ENCODE data around the gene PRTN3. TPM values are rescaled to one million over a fixed set of nuclear protein-coding genes. Genes with fewer than 3 reads are reported as not detected.

PRTN3 gene
- total RNA-seq, 2 donors from 2014 or later, result 2.6 TPM; not detected in 1

DNA sequence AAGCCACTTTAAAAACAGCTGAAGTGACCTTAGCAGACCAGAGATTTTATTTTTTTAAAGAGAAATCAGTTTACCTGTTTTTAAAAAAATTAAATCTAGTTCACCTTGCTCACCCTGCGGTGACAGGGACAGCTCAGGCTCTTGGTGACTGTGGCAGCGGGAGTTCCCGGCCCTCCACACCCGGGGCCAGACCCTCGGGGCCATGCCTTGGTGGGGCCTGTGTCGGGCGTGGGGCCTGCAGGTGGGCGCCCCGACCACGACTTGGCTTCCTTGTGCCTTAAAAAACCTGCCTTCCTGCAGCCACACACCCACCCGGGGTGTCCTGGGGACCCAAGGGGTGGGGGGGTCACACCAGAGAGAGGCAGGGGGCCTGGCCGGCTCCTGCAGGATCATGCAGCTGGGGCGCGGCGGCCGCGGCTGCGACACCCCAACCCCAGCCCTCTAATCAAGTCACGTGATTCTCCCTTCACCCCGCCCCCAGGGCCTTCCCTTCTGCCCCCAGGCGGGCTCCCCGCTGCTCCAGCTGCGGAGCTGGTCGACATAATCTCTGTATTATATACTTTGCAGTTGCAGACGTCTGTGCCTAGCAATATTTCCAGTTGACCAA lies 29.8 kb upstream of the PRTN3 start:
- DNase-seq (ENCODE audit: low spot score), result no peak
- peaks cover 31 to 44% of the 10 kb centered on the region in 2 donors for H3K36me3 ChIP-seq
- 80% methylated on average over 25 of the region's 25 CpGs for WGBS
- H3K27ac ChIP-seq, result no peak overlapping the region
- H3K9me3 ChIP-seq, result no peaks in the 10 kb centered on the region
- intact Hi-C loops (cut with DNase I), result no loop called here
- no peak overlapping the region for H3K4me3 ChIP-seq
- H3K4me1 ChIP-seq (replicated peaks), result no peaks in the 10 kb centered on the region
- TF ChIP-seq POLR2AphosphoS5 (IDR thresholded peaks at IDR 0.05), result no peak
- TF ChIP-seq, protein P1, sequence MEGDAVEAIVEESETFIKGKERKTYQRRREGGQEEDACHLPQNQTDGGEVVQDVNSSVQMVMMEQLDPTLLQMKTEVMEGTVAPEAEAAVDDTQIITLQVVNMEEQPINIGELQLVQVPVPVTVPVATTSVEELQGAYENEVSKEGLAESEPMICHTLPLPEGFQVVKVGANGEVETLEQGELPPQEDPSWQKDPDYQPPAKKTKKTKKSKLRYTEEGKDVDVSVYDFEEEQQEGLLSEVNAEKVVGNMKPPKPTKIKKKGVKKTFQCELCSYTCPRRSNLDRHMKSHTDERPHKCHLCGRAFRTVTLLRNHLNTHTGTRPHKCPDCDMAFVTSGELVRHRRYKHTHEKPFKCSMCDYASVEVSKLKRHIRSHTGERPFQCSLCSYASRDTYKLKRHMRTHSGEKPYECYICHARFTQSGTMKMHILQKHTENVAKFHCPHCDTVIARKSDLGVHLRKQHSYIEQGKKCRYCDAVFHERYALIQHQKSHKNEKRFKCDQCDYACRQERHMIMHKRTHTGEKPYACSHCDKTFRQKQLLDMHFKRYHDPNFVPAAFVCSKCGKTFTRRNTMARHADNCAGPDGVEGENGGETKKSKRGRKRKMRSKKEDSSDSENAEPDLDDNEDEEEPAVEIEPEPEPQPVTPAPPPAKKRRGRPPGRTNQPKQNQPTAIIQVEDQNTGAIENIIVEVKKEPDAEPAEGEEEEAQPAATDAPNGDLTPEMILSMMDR (IDR thresholded peaks at IDR 0.05), result no peak
- H3K27me3 ChIP-seq (replicated peaks; ENCODE audit: insufficient read depth), result no peaks in the 10 kb centered on the region

DNA sequence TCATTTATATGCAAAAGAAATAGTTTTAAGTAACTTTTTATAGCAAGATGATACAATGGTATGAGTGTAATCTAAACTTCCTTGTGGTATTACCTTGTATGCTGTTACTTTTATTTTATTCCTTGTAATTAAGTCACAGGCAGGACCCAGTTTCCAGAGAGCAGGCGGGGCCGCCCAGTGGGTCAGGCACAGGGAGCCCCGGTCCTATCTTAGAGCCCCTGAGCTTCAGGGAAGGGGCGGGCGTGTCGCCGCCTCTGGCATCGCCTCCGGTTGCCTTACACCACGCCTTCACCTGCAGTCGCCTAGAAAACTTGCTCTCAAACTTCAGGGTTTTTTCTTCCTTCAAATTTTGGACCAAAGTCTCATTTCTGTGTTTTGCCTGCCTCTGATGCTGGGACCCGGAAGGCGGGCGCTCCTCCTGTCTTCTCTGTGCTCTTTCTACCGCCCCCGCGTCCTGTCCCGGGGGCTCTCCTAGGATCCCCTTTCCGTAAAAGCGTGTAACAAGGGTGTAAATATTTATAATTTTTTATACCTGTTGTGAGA lies 29.2 kb upstream of the PRTN3 start:
- WGBS, result 89% methylated on average over 20 of the region's 20 CpGs
- Histone ChIP-seq H3K36me3 (peaks cover 27 to 38% of the 10 kb centered on the region in 2 donors), H3K4me3 (no peak overlapping the region), H3K4me1 (replicated peaks) (no peaks in the 10 kb centered on the region), H3K27me3 (replicated peaks; ENCODE audit: insufficient read depth) (no peaks in the 10 kb centered on the region), H3K9me3 (no peaks in the 10 kb centered on the region), H3K27ac (no peak overlapping the region)
- TF ChIP-seq POLR2AphosphoS5 (IDR thresholded peaks at IDR 0.05) (no peak), POLR2A (IDR thresholded peaks at IDR 0.05) (no peak)
- DNase-seq (ENCODE audit: low spot score), result no peak
- intact Hi-C loops (cut with DNase I), result no loop called here

DNA sequence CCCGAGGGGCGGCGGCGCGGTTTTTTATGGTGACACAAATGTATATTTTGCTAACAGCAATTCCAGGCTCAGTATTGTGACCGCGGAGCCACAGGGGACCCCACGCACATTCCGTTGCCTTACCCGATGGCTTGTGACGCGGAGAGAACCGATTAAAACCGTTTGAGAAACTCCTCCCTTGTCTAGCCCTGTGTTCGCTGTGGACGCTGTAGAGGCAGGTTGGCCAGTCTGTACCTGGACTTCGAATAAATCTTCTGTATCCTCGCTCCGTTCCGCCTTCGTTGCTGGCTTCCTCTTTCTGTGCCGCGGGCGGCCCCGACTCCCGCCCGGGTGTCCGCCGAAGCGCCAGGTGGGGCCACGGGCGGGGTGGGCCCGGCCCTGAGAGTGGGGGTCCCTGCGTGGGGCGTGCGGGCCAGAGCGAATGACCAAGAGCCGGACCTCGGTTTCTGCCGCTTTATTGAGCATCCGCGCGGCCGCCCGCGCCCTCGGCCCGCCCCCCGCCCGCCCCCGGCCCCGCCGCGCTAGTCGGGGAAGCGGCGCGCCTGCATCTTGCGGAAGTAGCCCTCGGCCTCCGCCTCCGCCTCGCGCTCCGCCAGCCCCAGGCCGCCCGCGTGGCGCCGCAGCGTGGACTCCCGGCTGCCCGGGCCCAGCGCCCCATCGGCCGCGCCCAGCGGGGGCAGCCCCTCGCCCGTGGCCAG lies 28.6 kb upstream of the PRTN3 start:
- 89% methylated on average over 71 of the region's 80 CpGs for WGBS
- TF ChIP-seq POLR2A (IDR thresholded peaks at IDR 0.05), result no peak
- TF ChIP-seq, protein P1 (IDR thresholded peaks at IDR 0.05), result no peak
- no peak for TF ChIP-seq POLR2AphosphoS5 (IDR thresholded peaks at IDR 0.05)
- no peak overlapping the region for H3K27ac ChIP-seq
- H3K4me3 ChIP-seq, result no peak overlapping the region
- H3K4me1 ChIP-seq (replicated peaks), result no peaks in the 10 kb centered on the region
- no peaks in the 10 kb centered on the region for H3K9me3 ChIP-seq
- no peak for DNase-seq (ENCODE audit: low spot score)
- H3K27me3 ChIP-seq (replicated peaks; ENCODE audit: insufficient read depth), result no peaks in the 10 kb centered on the region
- H3K36me3 ChIP-seq, result peaks cover 22 to 37% of the 10 kb centered on the region in 2 donors
- intact Hi-C loops (cut with DNase I), result no loop called here

DNA sequence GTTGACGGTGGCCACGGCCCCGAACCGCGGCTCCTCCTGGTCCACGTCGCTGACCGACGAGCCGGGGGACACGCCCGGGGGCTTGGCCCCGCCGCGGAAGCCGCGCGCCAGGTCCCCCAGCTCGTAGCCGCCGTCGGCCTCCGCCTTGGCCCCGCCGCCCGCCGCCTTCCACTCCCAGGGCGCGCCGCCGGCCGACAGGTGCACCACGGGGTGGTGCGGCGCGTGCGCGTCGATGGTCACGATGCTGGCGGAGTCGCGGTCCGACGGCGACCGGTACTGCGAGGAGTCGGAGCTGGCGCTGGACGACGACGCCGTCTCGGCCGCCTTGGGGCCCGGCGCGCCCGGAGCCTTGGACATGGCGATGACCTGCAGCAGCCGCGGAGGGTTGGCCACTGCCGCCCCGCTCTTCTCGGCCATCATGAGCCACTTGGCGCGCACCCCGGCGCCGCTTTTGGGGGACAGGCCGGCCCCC lies 28.0 kb upstream of the PRTN3 start:
- Histone ChIP-seq H3K27me3 (replicated peaks; ENCODE audit: insufficient read depth) (no peaks in the 10 kb centered on the region), H3K4me1 (replicated peaks) (no peaks in the 10 kb centered on the region), H3K9me3 (no peaks in the 10 kb centered on the region), H3K4me3 (no peak overlapping the region), H3K36me3 (peaks cover 17 to 36% of the 10 kb centered on the region in 2 donors), H3K27ac (no peak overlapping the region)
- no peak for DNase-seq (ENCODE audit: low spot score)
- WGBS, result 89% methylated on average over 68 of the region's 72 CpGs
- TF ChIP-seq POLR2A (IDR thresholded peaks at IDR 0.05) (no peak), POLR2AphosphoS5 (IDR thresholded peaks at IDR 0.05) (no peak)
- TF ChIP-seq, protein P1 (IDR thresholded peaks at IDR 0.05), result no peak
- intact Hi-C loops (cut with DNase I), result no loop called here

DNA sequence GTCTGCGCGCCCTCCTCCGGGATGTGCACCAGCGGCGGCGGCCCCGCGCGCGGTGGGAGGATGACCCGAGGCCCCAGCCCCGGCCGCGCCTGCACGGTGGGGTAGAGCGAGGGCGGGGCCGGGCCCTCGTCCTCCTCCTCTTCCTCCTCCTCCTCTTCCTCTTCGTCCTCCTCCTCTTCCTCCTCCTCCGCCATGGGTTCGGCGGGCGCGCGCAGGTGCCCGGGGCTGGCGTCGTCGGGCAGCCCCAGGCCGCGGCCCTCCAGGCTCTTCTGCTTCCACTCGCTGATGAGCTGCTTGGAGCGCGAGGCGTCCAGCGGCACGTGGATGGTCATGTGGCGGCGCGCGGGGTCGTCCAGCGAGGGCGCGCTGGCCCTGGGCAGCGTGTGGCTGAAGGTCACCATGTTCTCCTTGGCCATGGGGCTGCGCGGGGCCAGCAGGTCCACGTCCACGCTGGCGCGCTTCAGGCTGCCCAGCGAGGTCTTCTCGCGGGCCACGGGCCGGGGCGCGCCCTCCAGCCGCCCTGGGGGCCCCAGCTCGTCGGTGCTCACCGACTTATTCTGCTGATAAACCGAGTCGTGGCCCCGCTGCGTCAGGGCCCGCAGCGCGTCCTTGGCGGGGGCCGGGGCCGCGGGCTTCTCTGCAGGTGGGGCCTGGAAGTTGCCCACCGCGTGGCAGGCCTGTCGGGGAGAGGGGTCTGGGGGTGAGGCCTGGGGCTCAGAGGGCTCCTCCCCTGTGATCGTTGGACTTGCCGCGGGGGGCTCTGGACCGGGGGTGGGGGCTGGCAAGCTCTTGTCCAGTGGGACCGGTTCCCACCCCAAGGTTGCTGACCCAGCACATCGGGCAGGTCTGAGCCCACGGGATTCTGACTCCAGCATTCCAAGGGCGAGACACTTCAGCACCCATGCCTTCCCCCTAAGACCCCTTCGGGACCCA lies 27.3 kb upstream of the PRTN3 start:
- Histone ChIP-seq H3K27ac (no peak overlapping the region), H3K36me3 (peaks cover 10 to 29% of the 10 kb centered on the region in 2 donors), H3K4me1 (replicated peaks) (no peaks in the 10 kb centered on the region), H3K9me3 (no peaks in the 10 kb centered on the region), H3K4me3 (no peak overlapping the region), H3K27me3 (replicated peaks; ENCODE audit: insufficient read depth) (no peaks in the 10 kb centered on the region)
- TF ChIP-seq, protein P1 (IDR thresholded peaks at IDR 0.05), result no peak
- TF ChIP-seq POLR2AphosphoS5 (IDR thresholded peaks at IDR 0.05) (no peak), POLR2A (IDR thresholded peaks at IDR 0.05) (no peak)
- DNase-seq (ENCODE audit: low spot score), result no peak
- intact Hi-C loops (cut with DNase I), result no loop called here
- 93% methylated on average over 60 of the region's 87 CpGs for WGBS

Data from prostate gland (tissue), 2 donors.